Ascending aorta (tissue), 2 donors: ENCODE results near the gene SYK. TPM values are rescaled to one million over a fixed set of nuclear protein-coding genes. Genes with fewer than 3 reads are reported as not detected.

Source experiments
- DNase-seq, 2 donors: peaks; one replicate each; pipeline ENCODE4 v3.0.0-alpha.2; 2019; ENCODE audit warnings: low spot score in 2 of 2
- H3K27ac ChIP-seq, 2 donors: fragments of 200-600 bp; sonication (generic); one replicate each; pipeline ENCODE4 v1.5.1; 2016 to 2017; ENCODE audit warnings: mild to moderate bottlenecking in 1 of 2
- H3K27me3 ChIP-seq: fragments of 200-600 bp; sonication (generic); one replicate; pipeline ENCODE4 v1.5.1; 2017
- H3K36me3 ChIP-seq, 2 donors: fragments of 200-600 bp; sonication (generic); one replicate each; pipeline ENCODE4 v1.5.1; 2016
- H3K4me1 ChIP-seq, 2 donors: fragments of 200-600 bp; sonication (generic); one replicate each; pipeline ENCODE4 v1.5.1; 2016 to 2017; ENCODE audit warnings: mild to moderate bottlenecking in 1 of 2
- H3K4me3 ChIP-seq, 2 donors: fragments of 200-600 bp; sonication (generic); one replicate each; pipeline ENCODE4 v1.5.1; 2016 to 2017; ENCODE audit warnings: mild to moderate bottlenecking in 1 of 2
- H3K9me3 ChIP-seq, 2 donors: fragments of 200-600 bp; sonication (generic); one replicate each; pipeline ENCODE4 v1.5.1; 2016
- CTCF ChIP-seq, 3 experiments: fragments of 200-600 bp in 2 of 3; fragments of 450-650 bp in 1 of 3; sonication (generic) in 2 of 3; IDR thresholded peaks; one replicate each; pipeline ENCODE4 v1.5.1; 2016 to 2019; ENCODE audit warnings: antibody characterized with exemption in 3 of 3, mild to moderate bottlenecking in 1 of 3, moderate library complexity in 1 of 3
- intact Hi-C: fragments of 100-400 bp; cut with DNase I; formaldehyde crosslinking; loops from one replicate; pipeline ENCODE4 v1.15.1; 2023
- total RNA-seq: library from RNA; depleted of rRNA; stranded (reverse); fragments of >200 nt; gene quantifications from one replicate; pipeline ENCODE4 v1.1.0, GENCODE V29; 2016

SYK gene
- total RNA-seq, 1 donor from 2014 or later = 3.2 TPM

DNA sequence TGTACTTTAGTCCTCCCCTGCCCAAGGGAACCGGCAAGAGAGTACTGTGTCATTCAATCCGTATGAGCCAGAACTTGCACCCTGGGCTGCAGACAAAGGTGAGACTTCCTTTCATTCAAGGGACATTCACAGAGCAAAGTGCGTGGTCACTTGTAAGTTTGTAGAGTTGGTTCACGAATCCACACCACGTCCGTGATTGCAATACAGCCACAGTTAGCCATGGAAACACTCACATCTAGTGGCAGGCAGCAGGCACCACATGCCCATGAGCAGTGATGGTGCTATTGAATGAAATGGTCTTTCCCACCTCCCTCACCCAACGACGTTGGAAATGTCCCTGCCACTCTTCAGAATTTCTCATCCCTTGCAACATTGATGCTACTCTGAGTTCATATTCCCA lies 72.6 kb downstream of the SYK start:
- Histone ChIP-seq H3K27ac (no peak overlapping the region), H3K27me3 (no peaks in the 10 kb centered on the region), H3K36me3 (no peaks in the 10 kb centered on the region), H3K4me3 (no peak overlapping the region), H3K4me1 (no peaks in the 10 kb centered on the region), H3K9me3 (no peaks in the 10 kb centered on the region)
- no peak for DNase-seq
- intact Hi-C loops = loop anchor here (5.0 kb wide), 2 partner anchors 732 to 1277 kb away; no protein-coding TSS in a partner anchor
- no peak for TF ChIP-seq CTCF (IDR thresholded peaks at IDR 0.05)

- DNase-seq = no peak
- Histone ChIP-seq H3K9me3 (no peaks in the 10 kb centered on the region), H3K27me3 (no peaks in the 10 kb centered on the region), H3K4me1 (no peaks in the 10 kb centered on the region), H3K4me3 (no peak overlapping the region), H3K36me3 (no peaks in the 10 kb centered on the region), H3K27ac (no peak overlapping the region)
- TF ChIP-seq CTCF (IDR thresholded peaks at IDR 0.05) = no peak
- intact Hi-C loops = no loop called here
These were observed 76.9 kb downstream of the SYK start for GRCh38 chr9:90878562-90878961.

DNA sequence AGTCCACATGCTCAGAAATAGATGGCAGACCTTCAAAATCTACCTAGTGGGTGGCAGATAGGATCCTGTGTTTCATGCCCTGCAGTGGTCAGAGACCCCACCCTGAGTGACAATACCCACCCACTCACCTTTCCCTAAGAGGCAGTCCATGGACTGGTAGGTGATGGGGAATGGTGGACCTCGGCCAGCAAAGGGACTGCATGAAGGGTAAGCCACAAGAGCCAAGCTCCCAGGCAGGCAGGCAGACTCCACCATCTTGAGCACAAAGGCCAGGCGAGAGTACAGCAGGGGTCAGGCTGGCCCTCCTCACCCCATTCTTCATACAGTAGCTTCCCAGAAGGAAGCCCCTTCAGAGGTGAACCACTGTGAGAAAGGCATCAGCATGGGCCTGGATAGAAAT lies 78.4 kb downstream of the SYK start:
- Histone ChIP-seq H3K9me3 (peaks cover 0 to 2% of the 10 kb centered on the region in 2 donors), H3K4me1 (no peaks in the 10 kb centered on the region), H3K27me3 (no peaks in the 10 kb centered on the region), H3K27ac (no peak overlapping the region), H3K36me3 (no peaks in the 10 kb centered on the region), H3K4me3 (no peak overlapping the region)
- intact Hi-C loops = no loop called here
- TF ChIP-seq CTCF (IDR thresholded peaks at IDR 0.05) = no peak
- no peak for DNase-seq

DNA sequence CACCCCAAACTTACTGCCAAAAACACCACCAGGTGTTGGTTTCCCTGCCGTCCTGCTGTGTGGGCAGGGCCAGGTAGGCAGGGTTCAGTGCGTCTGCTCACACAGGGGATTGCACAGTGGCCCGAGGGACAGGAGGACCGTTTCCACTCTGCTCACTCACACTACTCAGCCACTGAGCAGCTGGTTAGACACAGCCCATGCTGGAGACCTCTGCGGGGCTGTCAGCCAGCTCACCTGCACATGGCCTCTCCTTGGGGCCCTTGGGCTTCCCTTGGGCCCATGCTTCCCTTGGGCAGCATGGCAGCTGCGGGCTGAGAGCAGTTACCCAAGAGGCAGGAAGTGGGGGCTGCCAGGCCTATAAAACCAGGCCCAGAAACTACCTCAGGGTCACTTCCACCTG lies 79.0 kb downstream of the SYK start:
- Histone ChIP-seq H3K4me1 (no peaks in the 10 kb centered on the region), H3K36me3 (no peaks in the 10 kb centered on the region), H3K4me3 (no peak overlapping the region), H3K27ac (no peak overlapping the region), H3K9me3 (peaks cover 0 to 7% of the 10 kb centered on the region in 2 donors), H3K27me3 (no peaks in the 10 kb centered on the region)
- DNase-seq = no peak
- TF ChIP-seq CTCF (IDR thresholded peaks at IDR 0.05) = no peak
- intact Hi-C loops = no loop called here

DNA sequence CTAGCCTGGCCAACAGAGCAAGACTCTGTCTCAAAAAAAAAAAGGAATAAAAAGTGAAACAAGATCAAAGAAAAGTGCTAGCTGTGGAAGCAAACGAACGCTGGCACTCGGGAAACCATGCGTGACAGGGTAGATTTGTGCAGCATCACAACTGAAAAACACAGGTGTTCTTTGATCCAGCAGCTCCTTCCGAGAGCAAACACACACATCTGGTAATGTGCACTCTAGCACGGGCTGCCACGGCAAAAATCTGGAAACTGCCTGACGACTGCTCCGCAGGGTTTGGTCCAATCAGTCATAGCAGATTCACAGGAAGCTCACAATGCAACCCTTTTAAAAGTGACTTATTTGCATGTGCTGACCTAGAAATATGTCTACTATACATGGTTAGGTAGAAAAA lies 80.0 kb downstream of the SYK start:
- intact Hi-C loops = no loop called here
- Histone ChIP-seq H3K27me3 (no peaks in the 10 kb centered on the region), H3K27ac (no peak overlapping the region), H3K9me3 (peaks cover 0 to 9% of the 10 kb centered on the region in 2 donors), H3K36me3 (no peaks in the 10 kb centered on the region), H3K4me1 (no peaks in the 10 kb centered on the region), H3K4me3 (no peak overlapping the region)
- TF ChIP-seq CTCF (IDR thresholded peaks at IDR 0.05) = no peak
- no peak for DNase-seq

GRCh38 chr9:90882991-90883600 lies 81.5 kb downstream of the SYK start:
- Histone ChIP-seq H3K4me3 (no peak overlapping the region), H3K4me1 (no peaks in the 10 kb centered on the region), H3K27me3 (no peaks in the 10 kb centered on the region), H3K36me3 (no peaks in the 10 kb centered on the region), H3K27ac (no peak overlapping the region), H3K9me3 (peaks cover 0 to 9% of the 10 kb centered on the region in 2 donors)
- intact Hi-C loops = no loop called here
- no peak for DNase-seq
- TF ChIP-seq CTCF (IDR thresholded peaks at IDR 0.05) = no peak
